ENCODE measurements around the gene KIAA1671.

The KIAA1671 gene

DNA sequence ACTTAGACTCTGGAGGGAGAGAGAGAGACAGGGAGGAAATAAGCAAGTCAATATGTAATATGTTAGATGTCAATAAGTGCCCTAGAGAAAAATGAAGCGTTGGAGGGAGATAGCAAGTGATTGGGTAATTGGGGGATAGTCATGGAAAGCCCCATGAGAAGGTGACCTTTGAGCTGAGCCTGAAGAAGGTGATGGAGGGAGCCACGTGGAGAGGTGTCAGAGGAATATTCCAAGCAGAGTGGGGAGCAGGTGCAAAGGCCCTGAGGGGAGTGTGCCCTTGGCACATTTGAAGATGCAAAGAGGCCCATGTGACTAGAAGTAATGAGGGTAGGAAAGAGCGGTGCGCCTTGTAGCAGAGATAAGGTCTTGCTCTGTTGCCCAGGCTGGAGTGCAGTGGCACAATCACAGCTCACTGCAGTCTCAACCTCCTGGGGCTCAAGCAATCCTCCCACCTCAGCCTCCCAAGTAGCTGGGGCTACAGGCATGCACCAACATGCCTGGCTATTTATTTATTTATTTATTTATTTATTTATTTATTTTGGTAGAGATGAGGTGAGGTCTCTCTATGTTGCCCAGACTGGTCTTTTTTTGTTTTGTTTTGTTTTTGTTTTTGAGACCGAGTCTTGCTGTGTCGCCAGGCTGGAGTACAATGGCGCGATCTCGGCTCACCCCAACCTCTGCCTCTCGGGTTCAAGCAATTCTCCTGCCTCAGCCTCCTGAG is 8.1 kb upstream of the KIAA1671 start:
- TF ChIP-seq, protein P1, sequence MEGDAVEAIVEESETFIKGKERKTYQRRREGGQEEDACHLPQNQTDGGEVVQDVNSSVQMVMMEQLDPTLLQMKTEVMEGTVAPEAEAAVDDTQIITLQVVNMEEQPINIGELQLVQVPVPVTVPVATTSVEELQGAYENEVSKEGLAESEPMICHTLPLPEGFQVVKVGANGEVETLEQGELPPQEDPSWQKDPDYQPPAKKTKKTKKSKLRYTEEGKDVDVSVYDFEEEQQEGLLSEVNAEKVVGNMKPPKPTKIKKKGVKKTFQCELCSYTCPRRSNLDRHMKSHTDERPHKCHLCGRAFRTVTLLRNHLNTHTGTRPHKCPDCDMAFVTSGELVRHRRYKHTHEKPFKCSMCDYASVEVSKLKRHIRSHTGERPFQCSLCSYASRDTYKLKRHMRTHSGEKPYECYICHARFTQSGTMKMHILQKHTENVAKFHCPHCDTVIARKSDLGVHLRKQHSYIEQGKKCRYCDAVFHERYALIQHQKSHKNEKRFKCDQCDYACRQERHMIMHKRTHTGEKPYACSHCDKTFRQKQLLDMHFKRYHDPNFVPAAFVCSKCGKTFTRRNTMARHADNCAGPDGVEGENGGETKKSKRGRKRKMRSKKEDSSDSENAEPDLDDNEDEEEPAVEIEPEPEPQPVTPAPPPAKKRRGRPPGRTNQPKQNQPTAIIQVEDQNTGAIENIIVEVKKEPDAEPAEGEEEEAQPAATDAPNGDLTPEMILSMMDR (IDR thresholded peaks at IDR 0.05; ENCODE audit: insufficient read depth, missing control alignments), result no peak
- DNase-seq (ENCODE audit: insufficient read length, low spot score), result no peak
- FAIRE-seq, result no peak

DNA sequence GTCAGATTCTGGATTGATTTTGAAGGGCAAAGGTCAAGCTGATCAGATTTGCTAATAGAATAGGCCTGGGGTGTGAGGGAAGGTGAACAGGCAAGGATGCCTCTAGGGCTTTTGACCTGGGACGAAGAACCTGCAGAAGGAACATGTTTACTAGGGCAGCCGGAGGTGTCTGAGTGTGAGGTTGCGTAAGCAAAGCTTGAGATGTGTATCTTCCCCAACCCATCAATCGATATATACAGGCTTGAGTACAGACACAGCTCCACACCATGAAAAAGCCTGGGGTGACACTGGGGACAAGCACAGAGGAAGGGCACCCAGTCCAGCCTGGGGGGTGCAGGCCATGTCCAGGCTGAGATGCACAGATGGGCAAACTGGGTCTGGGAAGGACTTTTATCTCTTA is 7.1 kb upstream of the KIAA1671 start:
- FAIRE-seq (no peak), DNase-seq (ENCODE audit: insufficient read length, low spot score) (no peak)
- TF ChIP-seq, protein P1 (IDR thresholded peaks at IDR 0.05; ENCODE audit: insufficient read depth, missing control alignments), result no peak

DNA sequence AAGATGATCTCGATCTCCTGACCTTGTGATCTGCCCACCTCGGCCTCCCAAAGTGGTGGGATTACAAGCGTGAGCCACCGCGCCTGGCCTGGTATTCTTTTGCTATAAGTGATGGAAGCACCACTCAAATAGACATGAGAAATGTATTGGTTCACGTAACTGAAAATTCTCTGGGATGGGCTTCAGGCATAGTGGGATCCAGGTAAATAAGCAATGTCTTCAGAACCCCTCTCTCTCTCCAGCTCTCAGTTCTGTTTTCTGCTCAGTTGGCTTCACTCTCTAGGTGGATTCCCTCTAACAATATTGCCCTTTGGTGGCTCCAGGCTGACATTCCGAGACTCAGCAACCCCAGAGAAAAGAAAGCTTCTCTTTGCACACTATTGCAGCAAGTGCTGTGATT is 5.1 kb upstream of the KIAA1671 start:
- TF ChIP-seq, protein P1 (IDR thresholded peaks at IDR 0.05; ENCODE audit: insufficient read depth, missing control alignments), result no peak
- no peak for DNase-seq (ENCODE audit: insufficient read length, low spot score)
- no peak for FAIRE-seq

DNA sequence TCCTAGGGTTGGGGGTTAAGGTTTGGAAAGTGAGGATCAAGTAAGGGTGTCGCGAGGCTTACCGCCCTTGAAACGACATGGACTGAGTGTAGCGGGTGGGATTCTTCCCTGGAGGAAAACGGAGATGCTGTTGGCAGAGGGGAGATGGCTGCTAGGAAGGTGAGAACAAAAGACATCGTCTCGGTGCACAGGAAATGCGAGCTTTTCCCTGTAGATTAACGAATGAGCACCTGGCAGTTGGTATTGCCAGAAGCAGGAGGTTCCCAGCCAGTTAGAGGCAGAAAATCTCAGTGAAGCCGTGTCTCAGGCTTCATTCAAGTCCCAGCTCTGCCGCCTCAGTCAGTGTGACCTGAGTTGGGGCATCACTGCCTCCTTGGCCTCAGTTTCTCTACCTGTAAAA is 4.6 kb upstream of the KIAA1671 start:
- FAIRE-seq, result no peak
- DNase-seq (ENCODE audit: insufficient read length, low spot score), result no peak
- TF ChIP-seq, protein P1 (IDR thresholded peaks at IDR 0.05; ENCODE audit: insufficient read depth, missing control alignments), result no peak

DNA sequence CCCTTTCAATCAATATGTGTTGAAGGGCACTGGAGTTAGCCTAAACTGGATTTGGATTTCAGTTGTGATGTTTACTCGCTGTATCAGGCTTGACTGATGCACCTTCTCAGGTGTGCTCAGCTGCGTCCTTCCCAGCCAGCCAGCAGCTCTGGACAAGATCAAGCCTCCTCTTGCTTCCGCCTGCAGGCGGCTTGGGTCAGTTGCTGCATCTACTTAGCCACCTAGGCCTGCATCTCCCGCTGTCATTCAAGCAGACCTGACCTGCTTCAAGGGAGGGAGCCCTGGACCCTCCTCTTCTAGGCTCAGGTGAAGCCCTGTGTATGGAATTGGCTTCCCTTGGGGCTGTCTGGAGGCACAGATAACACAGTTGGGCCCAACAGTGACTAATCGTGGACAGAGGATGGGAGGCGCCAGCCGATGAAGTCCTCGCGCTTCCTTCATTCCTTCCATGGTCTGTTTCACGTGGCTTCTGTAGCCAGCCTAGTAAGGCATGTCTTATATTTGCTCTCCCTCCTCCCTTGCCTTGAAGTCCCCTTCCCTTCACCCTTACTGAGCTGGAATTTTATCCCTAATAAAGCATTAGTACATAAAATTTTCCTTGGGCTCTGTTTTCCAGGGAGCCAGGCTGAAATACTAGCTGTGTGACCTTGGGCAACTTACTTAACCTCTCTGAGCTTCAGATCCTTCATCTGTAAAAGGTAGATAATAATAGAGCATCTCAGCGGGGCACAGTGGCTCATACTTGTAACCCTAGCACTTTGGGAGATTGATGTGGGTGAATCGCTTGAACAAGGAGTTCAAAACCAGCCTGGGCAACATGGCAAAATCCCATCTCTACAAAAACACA is 3.9 kb upstream of the KIAA1671 start:
- TF ChIP-seq, protein P1 (IDR thresholded peaks at IDR 0.05; ENCODE audit: insufficient read depth, missing control alignments), result no peak
- FAIRE-seq (no peak), DNase-seq (ENCODE audit: insufficient read length, low spot score) (no peak)

DNA sequence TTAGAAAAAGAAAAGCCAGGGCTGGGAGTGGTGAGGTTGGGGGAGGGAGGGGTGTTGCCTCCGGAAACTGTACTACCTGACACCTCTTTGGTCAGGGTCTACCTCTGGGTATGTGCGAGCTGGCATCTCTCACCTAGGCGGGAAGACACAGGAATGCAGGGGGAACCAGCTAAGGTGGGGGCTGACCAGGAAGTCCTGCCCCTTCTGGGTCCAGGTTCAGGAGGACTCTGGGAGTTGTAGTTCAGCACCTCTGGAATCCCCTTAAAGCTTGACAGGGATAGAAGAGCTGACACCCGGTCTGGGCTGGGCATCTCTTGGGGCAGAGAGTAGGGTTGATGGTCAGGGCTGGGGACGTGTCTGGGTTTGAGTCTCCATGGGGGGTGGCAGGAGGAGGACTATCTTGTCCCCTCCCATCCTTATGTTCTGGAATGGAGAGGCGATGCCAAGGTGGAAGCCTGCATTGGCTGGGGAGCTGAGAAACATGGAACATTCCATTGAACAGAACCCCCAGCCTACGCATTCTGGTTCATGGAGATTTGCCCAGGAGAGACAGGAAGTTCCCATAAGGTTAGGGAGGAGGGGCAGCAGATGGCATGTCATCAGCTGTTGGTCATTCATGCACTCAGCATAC is 2.1 kb upstream of the KIAA1671 start:
- FAIRE-seq, result no peak
- DNase-seq (ENCODE audit: insufficient read length, low spot score), result no peak
- TF ChIP-seq, protein P1 (IDR thresholded peaks at IDR 0.05; ENCODE audit: insufficient read depth, missing control alignments), result no peak
